H1 (cell line): ENCODE results near the gene KCNJ5. TPM values are rescaled to one million over a fixed set of nuclear protein-coding genes. Genes with fewer than 3 reads are reported as not detected.

Experiments used
- ASH2L ChIP-seq: fragments of 200-600, 300-600 bp; sonication (generic); IDR thresholded peaks from one replicate; pipeline ENCODE4 v1.7.1; 2017; ENCODE audit warnings: low read length
- NANOG ChIP-seq: IDR thresholded peaks from 2 replicates; pipeline ENCODE4 v1.6.1; 2011; ENCODE audit warnings: low read length, low read depth, mild to moderate bottlenecking, inconsistent platforms; ENCODE audit not compliant: insufficient read depth, poor library complexity, severe bottlenecking
- POU5F1 ChIP-seq: IDR thresholded peaks from 2 replicates; pipeline ENCODE4 v1.6.1; 2011; ENCODE audit warnings: low read depth, mild to moderate bottlenecking, low read length, moderate library complexity
- RFX5 ChIP-seq: IDR thresholded peaks from 2 replicates; pipeline ENCODE4 v1.6.1; 2011; ENCODE audit warnings: low read depth, low read length, improper control_type of control experiment, borderline replicate concordance
- SAP30 ChIP-seq: fragments of 300-600 bp; sonication (generic); IDR thresholded peaks from 2 replicates; pipeline ENCODE4 v1.7.1; 2012; ENCODE audit warnings: low read length, moderate library complexity, mild to moderate bottlenecking, inconsistent platforms; ENCODE audit not compliant: insufficient read depth, insufficient replicate concordance
- SIX5 ChIP-seq: IDR thresholded peaks from 2 replicates; pipeline ENCODE4 v1.6.1; 2011; ENCODE audit warnings: mild to moderate bottlenecking, low read depth, low read length
- TCF12 ChIP-seq: IDR thresholded peaks from 2 replicates; pipeline ENCODE4 v1.6.1; 2011; ENCODE audit warnings: low read depth, mild to moderate bottlenecking, low read length
- polyA plus RNA-seq, 7 experiments: library from polyadenylated mRNA; depleted of rRNA in 3 of 7; stranded (reverse) in 5 of 7; unstranded in 2 of 7; fragments of >200 nt in 5 of 7; fragments of 200-250 nt in 2 of 7; gene quantifications; 1 replicate in 5 of 7; 2 replicates in 1 of 7; 4 replicates in 1 of 7; pipeline versions ENCODE4 v1.2.1 to v1.2.3, GENCODE V29; 2011 to 2013; ENCODE audit warnings: missing spikeins in 2 of 7, mixed read lengths in 2 of 7
- total RNA-seq: library from RNA; stranded (reverse); fragmentation: NEBNext Ultra II Directional; extraction: Animal tissue kit (Norgen Biotek cat#: 25700); gene quantifications from 2 replicates; pipeline ENCODE4 v1.2.1, GENCODE V29; 2021
- TF ChIP-seq, protein P1 (sequence below): fragments of 300-600 bp; sonication (generic); IDR thresholded peaks from 2 replicates; pipeline ENCODE4 v1.7.1; 2012; ENCODE audit warnings: low read length, moderate library complexity, mild to moderate bottlenecking, inconsistent platforms; ENCODE audit not compliant: insufficient replicate concordance
- TF ChIP-seq, protein P2 (sequence below): IDR thresholded peaks from 2 replicates; pipeline ENCODE4 v1.6.1; 2012; ENCODE audit warnings: inconsistent platforms
- TF ChIP-seq, protein P3 (sequence below): IDR thresholded peaks from 2 replicates; pipeline ENCODE4 v1.6.1; 2012; ENCODE audit warnings: inconsistent platforms

The KCNJ5 gene
- total and polyA plus RNA-seq, 2 of the 8 experiments (the other 6 are each of a cell fraction or from before 2014, with no cell fraction given), result 0.05 TPM; not detected in 1

DNA sequence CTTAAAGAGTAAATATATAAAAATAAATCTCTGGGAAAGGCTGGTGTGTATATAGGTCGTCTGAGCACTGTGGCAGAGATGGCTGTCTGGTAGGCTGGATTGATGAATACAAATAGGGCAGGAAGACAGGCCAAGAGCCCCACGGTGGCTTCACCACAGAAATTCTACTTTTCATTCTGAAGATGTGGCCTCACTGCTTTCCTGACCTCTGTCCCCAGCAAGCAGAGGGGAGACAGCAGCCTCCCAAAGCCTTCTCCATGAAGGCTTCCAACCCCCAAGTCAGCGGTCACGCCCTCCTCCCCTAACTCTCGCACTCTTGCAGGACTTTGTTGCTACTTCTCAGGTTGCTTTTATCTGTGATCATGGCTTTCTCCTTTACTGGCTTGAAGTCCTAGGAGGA lies 13.4 kb upstream of the KCNJ5 start (continued):
- TF ChIP-seq, protein P1, sequence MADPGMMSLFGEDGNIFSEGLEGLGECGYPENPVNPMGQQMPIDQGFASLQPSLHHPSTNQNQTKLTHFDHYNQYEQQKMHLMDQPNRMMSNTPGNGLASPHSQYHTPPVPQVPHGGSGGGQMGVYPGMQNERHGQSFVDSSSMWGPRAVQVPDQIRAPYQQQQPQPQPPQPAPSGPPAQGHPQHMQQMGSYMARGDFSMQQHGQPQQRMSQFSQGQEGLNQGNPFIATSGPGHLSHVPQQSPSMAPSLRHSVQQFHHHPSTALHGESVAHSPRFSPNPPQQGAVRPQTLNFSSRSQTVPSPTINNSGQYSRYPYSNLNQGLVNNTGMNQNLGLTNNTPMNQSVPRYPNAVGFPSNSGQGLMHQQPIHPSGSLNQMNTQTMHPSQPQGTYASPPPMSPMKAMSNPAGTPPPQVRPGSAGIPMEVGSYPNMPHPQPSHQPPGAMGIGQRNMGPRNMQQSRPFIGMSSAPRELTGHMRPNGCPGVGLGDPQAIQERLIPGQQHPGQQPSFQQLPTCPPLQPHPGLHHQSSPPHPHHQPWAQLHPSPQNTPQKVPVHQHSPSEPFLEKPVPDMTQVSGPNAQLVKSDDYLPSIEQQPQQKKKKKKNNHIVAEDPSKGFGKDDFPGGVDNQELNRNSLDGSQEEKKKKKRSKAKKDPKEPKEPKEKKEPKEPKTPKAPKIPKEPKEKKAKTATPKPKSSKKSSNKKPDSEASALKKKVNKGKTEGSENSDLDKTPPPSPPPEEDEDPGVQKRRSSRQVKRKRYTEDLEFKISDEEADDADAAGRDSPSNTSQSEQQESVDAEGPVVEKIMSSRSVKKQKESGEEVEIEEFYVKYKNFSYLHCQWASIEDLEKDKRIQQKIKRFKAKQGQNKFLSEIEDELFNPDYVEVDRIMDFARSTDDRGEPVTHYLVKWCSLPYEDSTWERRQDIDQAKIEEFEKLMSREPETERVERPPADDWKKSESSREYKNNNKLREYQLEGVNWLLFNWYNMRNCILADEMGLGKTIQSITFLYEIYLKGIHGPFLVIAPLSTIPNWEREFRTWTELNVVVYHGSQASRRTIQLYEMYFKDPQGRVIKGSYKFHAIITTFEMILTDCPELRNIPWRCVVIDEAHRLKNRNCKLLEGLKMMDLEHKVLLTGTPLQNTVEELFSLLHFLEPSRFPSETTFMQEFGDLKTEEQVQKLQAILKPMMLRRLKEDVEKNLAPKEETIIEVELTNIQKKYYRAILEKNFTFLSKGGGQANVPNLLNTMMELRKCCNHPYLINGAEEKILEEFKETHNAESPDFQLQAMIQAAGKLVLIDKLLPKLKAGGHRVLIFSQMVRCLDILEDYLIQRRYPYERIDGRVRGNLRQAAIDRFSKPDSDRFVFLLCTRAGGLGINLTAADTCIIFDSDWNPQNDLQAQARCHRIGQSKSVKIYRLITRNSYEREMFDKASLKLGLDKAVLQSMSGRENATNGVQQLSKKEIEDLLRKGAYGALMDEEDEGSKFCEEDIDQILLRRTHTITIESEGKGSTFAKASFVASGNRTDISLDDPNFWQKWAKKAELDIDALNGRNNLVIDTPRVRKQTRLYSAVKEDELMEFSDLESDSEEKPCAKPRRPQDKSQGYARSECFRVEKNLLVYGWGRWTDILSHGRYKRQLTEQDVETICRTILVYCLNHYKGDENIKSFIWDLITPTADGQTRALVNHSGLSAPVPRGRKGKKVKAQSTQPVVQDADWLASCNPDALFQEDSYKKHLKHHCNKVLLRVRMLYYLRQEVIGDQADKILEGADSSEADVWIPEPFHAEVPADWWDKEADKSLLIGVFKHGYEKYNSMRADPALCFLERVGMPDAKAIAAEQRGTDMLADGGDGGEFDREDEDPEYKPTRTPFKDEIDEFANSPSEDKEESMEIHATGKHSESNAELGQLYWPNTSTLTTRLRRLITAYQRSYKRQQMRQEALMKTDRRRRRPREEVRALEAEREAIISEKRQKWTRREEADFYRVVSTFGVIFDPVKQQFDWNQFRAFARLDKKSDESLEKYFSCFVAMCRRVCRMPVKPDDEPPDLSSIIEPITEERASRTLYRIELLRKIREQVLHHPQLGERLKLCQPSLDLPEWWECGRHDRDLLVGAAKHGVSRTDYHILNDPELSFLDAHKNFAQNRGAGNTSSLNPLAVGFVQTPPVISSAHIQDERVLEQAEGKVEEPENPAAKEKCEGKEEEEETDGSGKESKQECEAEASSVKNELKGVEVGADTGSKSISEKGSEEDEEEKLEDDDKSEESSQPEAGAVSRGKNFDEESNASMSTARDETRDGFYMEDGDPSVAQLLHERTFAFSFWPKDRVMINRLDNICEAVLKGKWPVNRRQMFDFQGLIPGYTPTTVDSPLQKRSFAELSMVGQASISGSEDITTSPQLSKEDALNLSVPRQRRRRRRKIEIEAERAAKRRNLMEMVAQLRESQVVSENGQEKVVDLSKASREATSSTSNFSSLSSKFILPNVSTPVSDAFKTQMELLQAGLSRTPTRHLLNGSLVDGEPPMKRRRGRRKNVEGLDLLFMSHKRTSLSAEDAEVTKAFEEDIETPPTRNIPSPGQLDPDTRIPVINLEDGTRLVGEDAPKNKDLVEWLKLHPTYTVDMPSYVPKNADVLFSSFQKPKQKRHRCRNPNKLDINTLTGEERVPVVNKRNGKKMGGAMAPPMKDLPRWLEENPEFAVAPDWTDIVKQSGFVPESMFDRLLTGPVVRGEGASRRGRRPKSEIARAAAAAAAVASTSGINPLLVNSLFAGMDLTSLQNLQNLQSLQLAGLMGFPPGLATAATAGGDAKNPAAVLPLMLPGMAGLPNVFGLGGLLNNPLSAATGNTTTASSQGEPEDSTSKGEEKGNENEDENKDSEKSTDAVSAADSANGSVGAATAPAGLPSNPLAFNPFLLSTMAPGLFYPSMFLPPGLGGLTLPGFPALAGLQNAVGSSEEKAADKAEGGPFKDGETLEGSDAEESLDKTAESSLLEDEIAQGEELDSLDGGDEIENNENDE, result no peak
- TF ChIP-seq, protein P2, sequence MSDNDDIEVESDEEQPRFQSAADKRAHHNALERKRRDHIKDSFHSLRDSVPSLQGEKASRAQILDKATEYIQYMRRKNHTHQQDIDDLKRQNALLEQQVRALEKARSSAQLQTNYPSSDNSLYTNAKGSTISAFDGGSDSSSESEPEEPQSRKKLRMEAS, result no peak
- TF ChIP-seq ASH2L (no peak), TCF12 (no peak), NANOG (no peak), RFX5 (no peak), SIX5 (no peak), POU5F1 (no peak), SAP30 (no peak)
- TF ChIP-seq, protein P3, sequence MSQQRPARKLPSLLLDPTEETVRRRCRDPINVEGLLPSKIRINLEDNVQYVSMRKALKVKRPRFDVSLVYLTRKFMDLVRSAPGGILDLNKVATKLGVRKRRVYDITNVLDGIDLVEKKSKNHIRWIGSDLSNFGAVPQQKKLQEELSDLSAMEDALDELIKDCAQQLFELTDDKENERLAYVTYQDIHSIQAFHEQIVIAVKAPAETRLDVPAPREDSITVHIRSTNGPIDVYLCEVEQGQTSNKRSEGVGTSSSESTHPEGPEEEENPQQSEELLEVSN, result no peak
- TF ChIP-seq, all 59 proteins: peak for 0
